GM10847 (cell line): ENCODE data around the gene OSBP.

Source experiments
- POLR2A ChIP-seq: IDR thresholded peaks from 2 replicates; pipeline ENCODE4 v1.6.1; 2011; ENCODE audit not compliant: insufficient read length; ENCODE audit errors: extremely low read depth

The OSBP gene

DNA sequence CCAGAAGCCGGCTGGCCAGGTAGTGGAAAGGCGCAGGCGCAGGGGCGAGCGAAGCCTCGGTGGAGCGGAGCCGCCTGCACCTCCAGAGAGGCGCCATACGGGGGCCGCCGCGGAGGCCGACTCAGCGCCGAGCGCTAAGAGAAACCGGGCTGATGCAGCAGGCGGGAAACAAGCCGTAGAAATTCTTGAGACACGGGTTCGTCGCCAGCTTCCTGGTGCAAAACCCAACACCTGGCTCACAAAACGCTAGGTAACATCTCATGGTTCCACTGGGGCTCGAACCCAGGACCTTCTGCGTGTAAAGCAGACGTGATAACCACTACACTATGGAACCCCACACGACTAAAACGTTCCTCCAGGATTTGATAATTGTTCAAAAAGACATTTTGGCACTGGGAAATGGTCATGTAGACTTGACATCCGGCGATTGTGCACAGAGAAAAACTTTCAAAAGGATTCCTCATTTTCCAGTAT is 65.2 kb downstream of the OSBP start:
- no peak for TF ChIP-seq POLR2A

DNA sequence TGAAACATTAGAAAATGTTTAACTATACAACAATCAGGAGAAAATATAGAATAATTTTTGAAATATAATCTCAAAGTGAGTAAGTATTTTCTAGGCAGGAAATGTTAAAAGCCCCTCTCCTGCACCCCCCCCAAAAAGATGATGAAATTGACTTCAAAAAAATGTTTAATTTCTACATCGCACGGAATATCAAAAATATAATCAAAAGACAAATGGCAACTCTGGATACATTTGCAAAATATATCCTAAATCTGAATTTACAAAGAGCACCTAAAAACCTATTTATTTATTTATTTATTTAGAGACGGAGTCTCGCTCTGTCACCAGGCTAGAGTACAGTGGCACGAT is 67.3 kb downstream of the OSBP start:
- TF ChIP-seq POLR2A, result no peak

DNA sequence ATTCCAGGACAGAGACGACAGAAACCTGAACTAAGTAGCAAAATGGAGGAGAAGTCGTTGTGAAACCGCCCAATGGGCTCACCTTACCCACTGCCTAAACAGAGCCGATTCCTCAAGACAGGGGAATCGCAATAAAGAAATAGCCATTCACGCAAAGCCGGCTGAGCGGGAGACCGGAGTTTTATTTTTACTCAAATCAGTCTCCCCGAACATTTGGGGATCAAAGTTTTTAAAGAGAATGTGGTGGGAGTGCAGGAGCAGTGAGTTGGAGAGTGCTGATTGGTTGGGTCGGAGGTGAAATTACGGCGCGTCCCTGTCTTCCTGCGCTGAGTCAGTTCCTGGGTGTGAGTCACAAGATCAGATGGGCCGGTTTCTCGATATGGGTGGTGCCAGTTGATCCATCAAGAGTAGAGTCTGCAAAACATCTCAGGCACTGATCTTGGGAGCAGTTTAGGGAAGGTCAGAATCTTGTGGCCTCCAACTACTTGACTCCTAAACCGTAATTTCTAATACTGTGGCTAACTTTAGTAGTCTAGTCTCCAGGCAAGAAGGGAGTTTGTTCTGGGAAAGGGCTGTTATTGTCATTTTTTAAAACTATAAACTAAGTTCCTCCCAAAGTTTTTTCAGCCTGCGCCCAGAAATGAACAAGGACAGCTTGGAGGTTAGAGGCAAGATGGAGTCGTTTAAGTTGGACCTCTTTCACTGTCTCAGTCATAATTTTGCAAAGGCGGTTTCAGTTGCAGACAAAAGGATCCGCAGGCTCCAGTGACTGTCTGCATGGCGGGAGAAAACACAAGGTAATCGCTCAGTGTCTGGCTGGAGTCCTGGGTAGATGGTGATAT is 70.2 kb downstream of the OSBP start:
- no peak for TF ChIP-seq POLR2A

DNA sequence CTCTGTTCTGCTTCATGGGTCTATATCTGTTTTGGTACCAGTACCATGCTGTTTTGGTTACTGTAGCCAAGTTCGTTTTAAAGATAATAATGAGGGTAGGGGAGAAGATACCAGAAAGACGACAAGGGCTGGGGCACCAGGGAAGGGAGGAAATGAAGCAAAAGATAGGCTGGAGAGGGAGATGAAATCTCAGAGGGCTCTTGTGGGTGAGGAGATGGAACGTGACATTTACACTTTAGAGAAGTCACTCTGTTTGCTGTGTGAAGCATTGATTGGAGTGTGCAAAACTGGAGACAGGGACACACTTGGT is 70.8 kb downstream of the OSBP start:
- no peak for TF ChIP-seq POLR2A

DNA sequence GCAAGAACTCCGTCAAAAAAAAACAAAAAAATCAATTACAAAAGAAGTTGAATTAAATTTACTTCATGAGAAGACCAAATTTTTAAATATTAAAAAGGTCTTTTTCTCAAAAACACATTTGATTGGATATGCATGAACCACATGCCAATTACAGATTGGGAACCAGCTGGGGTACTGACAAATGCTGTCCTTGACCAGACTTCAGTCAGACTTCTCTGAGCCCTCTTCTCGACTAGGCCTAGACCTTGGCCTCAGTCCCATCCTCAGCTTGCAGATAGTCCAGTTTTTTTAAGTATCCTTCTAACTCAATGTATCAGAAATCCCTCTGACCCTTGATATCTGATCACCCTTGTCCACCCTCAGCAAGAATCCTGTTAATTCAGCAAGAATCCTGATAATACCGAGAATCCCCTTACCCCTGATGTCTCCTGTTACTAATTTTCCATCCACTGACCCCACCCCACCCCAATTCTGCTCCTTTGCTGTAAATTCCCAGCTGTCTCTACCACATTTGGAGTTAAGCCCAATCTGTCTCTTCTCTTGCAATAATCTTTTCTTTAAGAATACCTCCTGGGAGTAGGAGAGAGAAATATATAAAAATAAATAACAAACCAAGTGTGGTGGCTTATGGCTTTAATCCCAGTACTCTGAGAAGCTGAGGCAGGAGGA is 73.3 kb downstream of the OSBP start:
- TF ChIP-seq POLR2A, result no peak

DNA sequence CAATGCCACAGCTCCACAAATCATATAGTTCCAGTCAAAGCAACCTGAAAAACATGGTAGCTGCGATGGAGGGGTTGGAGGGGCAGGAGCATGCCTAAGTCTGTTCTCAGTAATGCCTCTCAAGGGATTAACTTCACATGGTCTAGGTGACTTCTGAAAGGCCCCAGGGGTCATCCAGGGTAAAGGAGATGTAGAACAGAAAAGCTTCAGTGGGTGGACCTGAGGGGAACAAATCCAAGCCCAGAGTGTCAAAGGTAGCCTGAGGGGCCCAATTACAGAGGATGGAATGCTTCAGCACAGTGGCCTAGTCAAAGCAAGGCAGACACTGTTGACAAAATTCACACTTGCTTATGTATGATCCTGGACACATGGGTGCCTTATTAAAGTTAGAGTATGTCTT is 80.9 kb downstream of the OSBP start:
- no peak for TF ChIP-seq POLR2A

DNA sequence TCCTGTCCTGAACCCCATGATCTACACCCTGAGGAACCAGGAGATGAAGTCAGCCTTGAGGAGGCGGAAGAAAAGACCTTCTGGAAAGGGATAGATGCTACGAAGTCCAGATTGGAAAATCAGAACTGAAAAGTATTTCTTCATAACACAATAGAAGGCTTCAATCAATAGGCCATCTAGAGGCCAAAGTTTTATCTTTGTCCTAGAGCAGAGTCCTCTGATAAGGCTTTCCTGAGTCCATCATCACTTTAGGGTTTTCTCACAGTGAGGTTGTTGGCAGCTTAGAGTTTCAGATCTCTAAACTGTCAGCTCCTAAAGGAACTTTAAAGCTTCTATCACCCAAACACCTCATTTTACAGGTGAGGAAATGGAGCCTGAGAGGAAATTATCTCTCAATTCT is 83.0 kb downstream of the OSBP start:
- TF ChIP-seq POLR2A, result no peak

DNA sequence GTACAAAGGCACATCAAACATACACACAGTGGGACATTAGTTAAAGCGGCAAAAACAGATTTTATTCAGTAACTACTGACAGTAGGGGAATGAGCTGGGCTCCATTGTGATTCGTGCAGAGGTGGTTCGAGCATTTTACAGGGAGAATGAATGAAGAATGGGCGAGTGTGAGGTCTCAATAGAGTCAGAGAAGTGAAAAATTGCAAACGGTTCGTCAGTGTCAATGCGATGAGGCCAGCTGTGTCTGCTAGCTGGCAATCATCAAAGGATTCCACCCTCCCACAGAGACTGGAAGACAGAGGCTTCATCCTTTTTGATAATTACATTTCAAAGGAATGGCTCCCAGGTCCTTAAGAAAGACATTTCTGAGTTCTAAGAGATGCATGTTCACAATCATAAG is 86.9 kb downstream of the OSBP start:
- no peak for TF ChIP-seq POLR2A
